Mucosa of descending colon (tissue), 3 donors: Measurements from ENCODE around the gene SLC36A3. TPM values are rescaled to one million over a fixed set of nuclear protein-coding genes. Genes with fewer than 3 reads are reported as not detected.
"Not testable (repeated sequence)": the region's sequence is repeated elsewhere in the genome, so short reads cannot be mapped to it uniquely, and the experiment has no call there.

Experiments used
- ATAC-seq: fragments of 200-7000 bp; cut with Tn5 transposase; one replicate; pipeline ENCODE4 v1.9.1; 2020; ENCODE audit warnings: mild to moderate bottlenecking, moderate library complexity
- DNase-seq, 3 donors: peaks; one replicate each; pipeline ENCODE4 v3.0.0-alpha.2; 2020
- H3K36me3 ChIP-seq: fragments of 200-600 bp; one replicate; pipeline ENCODE4 v1.8.0; 2021; ENCODE audit warnings: low read depth, mild to moderate bottlenecking
- H3K4me1 ChIP-seq: fragments of 200-600 bp; one replicate; pipeline ENCODE4 v1.8.0; 2021; ENCODE audit warnings: low read depth, mild to moderate bottlenecking
- H3K4me3 ChIP-seq: fragments of 200-600 bp; one replicate; pipeline ENCODE4 v1.8.0; 2021; ENCODE audit warnings: mild to moderate bottlenecking
- H3K9me3 ChIP-seq: fragments of 200-600 bp; one replicate; pipeline ENCODE4 v1.8.0; 2021; ENCODE audit warnings: mild to moderate bottlenecking
- intact Hi-C, 2 donors: fragments of 100-400 bp; cut with DNase I in 1 of 2; cut with micrococcal nuclease in 1 of 2; formaldehyde crosslinking; loops; one replicate each; pipeline versions ENCODE4 v1.11.0 to v1.11.1; 2022; cut with DNase I, micrococcal nuclease
- total RNA-seq, 3 donors: library from RNA; stranded (reverse); fragmentation: NEBNext Ultra II Directional in 2 of 3; extraction: Animal tissue kit (Norgen Biotek cat#: 25700) in 2 of 3; gene quantifications; one replicate each; pipeline versions ENCODE4 v1.2.1 to v1.2.4, GENCODE V29; 2021 to 2023
- TF ChIP-seq, protein P1 (sequence below): fragments of 200-600 bp; IDR thresholded peaks from one replicate; pipeline ENCODE4 v1.8.0; 2022; ENCODE audit warnings: antibody characterized with exemption, mild to moderate bottlenecking
- donor health status: DM: no; HTN: no; CAD: no; lungs with moderate emphysema.
- donor health status: DM: no; HTN: no; CAD: no.
- donor health status: DM: no; HTN: yes; CAD: no.

SLC36A3 gene
- total RNA-seq, 3 donors from 2014 or later: not detected

DNA sequence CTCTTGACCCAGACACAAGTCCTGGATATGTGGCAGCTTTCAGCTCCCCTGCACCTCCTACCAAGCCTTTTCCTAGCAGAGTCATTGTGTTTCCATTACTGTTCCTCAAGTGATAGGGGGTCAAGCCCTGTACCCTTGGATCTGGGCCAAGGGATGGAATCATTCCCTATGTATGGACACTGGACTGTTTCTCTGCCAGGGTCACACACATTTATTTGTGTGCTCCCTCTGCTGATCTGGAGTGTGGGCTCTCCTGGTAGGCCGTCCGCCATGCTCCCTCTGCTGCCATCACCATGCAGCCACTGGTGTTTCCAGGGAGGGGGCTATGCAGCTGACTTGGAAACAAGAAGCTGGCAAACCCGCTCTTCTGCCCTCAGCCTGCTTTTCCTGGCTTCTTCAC, 41.0 kb downstream of the SLC36A3 start:
- ATAC-seq (no peak), DNase-seq (no peak)
- Histone ChIP-seq H3K36me3 (no peaks in the 10 kb centered on the region), H3K4me1 (no peaks in the 10 kb centered on the region), H3K4me3 (no peak overlapping the region), H3K9me3 (no peaks in the 10 kb centered on the region)
- TF ChIP-seq, protein P1, sequence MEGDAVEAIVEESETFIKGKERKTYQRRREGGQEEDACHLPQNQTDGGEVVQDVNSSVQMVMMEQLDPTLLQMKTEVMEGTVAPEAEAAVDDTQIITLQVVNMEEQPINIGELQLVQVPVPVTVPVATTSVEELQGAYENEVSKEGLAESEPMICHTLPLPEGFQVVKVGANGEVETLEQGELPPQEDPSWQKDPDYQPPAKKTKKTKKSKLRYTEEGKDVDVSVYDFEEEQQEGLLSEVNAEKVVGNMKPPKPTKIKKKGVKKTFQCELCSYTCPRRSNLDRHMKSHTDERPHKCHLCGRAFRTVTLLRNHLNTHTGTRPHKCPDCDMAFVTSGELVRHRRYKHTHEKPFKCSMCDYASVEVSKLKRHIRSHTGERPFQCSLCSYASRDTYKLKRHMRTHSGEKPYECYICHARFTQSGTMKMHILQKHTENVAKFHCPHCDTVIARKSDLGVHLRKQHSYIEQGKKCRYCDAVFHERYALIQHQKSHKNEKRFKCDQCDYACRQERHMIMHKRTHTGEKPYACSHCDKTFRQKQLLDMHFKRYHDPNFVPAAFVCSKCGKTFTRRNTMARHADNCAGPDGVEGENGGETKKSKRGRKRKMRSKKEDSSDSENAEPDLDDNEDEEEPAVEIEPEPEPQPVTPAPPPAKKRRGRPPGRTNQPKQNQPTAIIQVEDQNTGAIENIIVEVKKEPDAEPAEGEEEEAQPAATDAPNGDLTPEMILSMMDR: no peak
- intact Hi-C loops: no loop called here

DNA sequence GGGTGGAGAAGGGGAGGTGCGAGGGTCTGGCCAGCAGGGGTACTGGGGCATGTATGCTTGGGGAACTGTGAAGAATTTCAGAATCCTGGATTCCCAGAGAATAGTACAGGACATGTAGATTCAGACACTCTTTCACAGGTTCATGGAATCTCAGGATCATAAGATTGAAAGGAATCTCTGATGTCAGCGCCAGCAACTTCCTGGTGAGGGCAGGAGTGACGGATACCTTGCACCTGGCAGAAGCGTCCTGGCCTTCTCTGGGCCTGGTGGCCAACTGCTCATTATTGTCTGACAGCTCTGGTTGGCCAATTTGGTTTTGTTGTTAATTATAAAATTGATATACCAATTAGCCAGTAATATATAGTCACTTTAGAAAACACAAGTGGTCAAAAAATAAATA, 43.6 kb downstream of the SLC36A3 start:
- Histone ChIP-seq H3K4me3 (no peak overlapping the region), H3K9me3 (no peaks in the 10 kb centered on the region), H3K4me1 (no peaks in the 10 kb centered on the region), H3K36me3 (no peaks in the 10 kb centered on the region)
- TF ChIP-seq, protein P1: no peak
- ATAC-seq (no peak), DNase-seq (no peak)
- intact Hi-C loops: no loop called here

DNA sequence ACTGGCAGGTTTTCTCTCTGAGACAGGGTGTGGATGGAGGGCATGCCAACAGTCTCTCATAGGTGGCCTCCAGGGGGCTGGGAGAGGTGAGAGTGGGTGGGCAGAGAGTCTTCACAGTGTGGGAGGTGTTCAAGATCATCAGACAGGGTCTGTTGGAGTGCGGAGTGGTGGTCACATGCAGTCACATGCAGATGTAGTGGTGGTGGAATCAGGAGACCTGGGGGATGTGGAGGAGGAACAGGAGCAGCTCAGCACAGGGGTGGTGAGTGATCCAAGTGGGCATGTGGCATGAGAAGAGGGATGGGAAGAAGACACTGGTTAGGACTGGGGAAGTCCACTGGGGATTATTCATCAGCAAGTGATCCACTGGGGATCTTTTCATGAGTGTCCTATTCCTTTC, 44.8 kb downstream of the SLC36A3 start:
- peaks cover 5% of the 10 kb centered on the region for H3K4me1 ChIP-seq
- intact Hi-C loops: no loop called here
- ATAC-seq (no peak), DNase-seq (no peak)
- no peaks in the 10 kb centered on the region for H3K36me3 ChIP-seq
- H3K4me3 ChIP-seq: no peak overlapping the region
- H3K9me3 ChIP-seq: no peaks in the 10 kb centered on the region
- TF ChIP-seq, protein P1: no peak

DNA sequence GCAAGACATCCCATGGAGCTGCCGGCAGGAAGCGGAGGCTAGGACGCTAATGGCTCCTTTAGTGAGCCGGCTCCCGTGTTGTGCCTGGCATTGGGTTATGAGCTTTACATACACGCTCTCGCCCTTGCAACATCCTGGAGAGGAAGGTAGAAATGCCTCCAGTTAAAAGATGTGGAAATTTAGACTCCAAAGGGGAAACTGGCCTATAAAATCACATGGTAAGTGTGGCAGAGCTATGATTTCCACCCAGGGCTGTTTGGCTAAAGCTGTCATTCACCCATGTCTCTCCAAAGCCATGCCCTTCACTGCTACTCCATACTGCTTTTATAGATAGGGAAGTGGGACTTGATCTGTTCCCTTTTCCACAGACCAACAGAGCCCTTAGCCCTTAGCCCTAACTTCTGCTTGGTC, 45.4 kb downstream of the SLC36A3 start:
- DNase-seq (no peak), ATAC-seq (peak; percentile 32)
- Histone ChIP-seq H3K4me1 (peaks cover 5% of the 10 kb centered on the region), H3K36me3 (no peaks in the 10 kb centered on the region), H3K9me3 (no peaks in the 10 kb centered on the region), H3K4me3 (no peak overlapping the region)
- intact Hi-C loops: no loop called here
- TF ChIP-seq, protein P1: no peak

DNA sequence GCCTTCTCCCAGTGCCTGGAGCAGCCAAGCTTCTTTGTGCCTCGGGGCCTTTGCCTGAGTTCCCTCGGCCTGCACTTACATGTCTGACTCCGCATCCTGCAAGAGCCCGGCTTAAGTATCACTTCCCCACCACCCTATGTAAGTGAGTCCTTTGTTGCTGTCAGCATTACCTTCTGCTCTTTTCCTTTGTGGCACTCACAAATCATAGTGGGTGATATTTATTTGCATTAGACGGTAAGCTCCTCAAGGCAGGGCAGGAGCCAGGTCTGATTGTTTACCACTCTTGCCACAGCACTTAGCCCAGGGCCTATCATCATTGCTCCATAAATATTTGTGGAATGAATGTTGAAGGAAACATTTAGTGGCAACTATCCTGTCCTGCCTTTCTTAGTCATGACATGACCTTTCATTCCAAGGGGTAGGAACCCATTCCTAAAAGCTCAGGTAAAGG, 45.8 kb downstream of the SLC36A3 start:
- intact Hi-C loops: no loop called here
- TF ChIP-seq, protein P1: no peak
- Histone ChIP-seq H3K36me3 (no peaks in the 10 kb centered on the region), H3K4me3 (no peak overlapping the region), H3K9me3 (no peaks in the 10 kb centered on the region), H3K4me1 (peaks cover 5% of the 10 kb centered on the region)
- ATAC-seq (no peak), DNase-seq (no peak)

DNA sequence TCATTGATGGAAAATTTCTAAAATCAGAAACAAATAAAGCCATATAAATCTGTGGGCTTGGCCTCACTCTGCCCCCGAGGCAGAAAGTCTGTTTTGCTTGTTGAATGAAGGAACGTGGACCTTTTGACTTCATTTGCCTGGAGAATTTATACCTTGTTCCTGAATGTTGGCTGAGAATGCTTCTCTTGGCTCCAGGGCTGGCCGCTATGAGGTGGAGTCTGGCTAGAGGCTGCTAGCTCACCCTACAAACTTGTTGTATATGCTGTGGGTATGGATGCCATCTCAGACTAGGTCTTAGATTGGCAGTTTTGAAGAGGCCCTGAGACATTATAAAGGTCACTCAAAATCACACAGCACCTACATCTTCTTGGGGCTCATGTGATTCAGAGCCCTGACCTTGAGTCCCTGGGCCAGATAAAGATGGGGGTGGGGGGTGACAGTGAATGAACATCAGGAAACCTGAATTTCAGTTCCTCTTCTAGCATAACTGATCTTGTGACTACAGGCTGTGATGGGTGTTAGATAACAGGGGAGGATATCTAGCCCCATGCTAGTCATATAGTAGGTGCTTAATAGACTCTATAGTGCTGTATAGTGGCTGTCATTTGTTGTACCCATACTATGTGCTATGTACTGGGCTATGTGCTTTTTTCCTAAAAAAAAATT, 47.8 kb downstream of the SLC36A3 start:
- H3K4me1 ChIP-seq: peaks cover 5% of the 10 kb centered on the region
- ATAC-seq (no peak), DNase-seq (no peak)
- TF ChIP-seq, protein P1: no peak
- no peaks in the 10 kb centered on the region for H3K36me3 ChIP-seq
- intact Hi-C loops: no loop called here
- no peak overlapping the region for H3K4me3 ChIP-seq
- H3K9me3 ChIP-seq: no peaks in the 10 kb centered on the region

DNA sequence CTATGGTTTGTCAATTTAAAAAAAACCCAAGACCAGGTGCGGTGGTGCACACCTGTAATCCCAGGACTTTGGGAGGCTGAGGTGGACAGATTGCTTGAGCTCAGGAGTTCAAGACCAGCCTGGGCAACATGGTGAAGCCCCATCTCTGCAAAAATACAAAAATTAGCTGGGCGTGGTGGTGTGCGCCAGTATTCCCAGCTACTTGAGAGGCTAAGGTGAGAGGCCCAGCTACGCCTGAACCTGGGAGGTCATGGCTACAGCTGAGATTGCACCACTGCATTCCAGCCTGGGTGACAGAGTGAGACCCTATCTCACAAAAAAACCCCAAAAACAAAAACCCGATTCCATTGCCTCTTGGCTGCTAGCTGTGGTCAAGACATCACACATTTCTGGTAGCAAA, 48.6 kb downstream of the SLC36A3 start:
- H3K9me3 ChIP-seq, DNase-seq, intact Hi-C loops, H3K4me1 ChIP-seq, H3K36me3 ChIP-seq, H3K4me3 ChIP-seq, ATAC-seq: not testable (repeated sequence)
